HG03175 (cell line): Measurements from ENCODE around the gene RASA2.
"Not testable (repeated sequence)": the region's sequence is repeated elsewhere in the genome, so short reads cannot be mapped to it uniquely, and the experiment has no call there.

Experiments
- ATAC-seq: cut with Tn5 transposase; IDR thresholded peaks from one replicate; pipeline ENCODE4 v1.9.1; 2021; ENCODE audit warnings: mild to moderate bottlenecking, moderate library complexity; ENCODE audit not compliant: unreplicated experiment

RASA2 gene

GRCh38 chr3:141493184-141493583 lies 6.4 kb downstream of the RASA2 start:
- ATAC-seq: no peak

- not testable (repeated sequence) for ATAC-seq
Observed at GRCh38 chr3:141497589-141497988, 10.8 kb downstream of the RASA2 start.

GRCh38 chr3:141498598-141499223 lies 11.9 kb downstream of the RASA2 start:
- peak; percentile 98 for ATAC-seq

- peak; percentile 4 for ATAC-seq
Observed at GRCh38 chr3:141499284-141499683, 12.5 kb downstream of the RASA2 start.

GRCh38 chr3:141499965-141500364 lies 13.1 kb downstream of the RASA2 start:
- no peak for ATAC-seq

GRCh38 chr3:141500397-141500796 lies 13.6 kb downstream of the RASA2 start:
- ATAC-seq: no peak

GRCh38 chr3:141505166-141505565 lies 18.3 kb downstream of the RASA2 start:
- no peak for ATAC-seq

GRCh38 chr3:141506071-141506470 lies 19.2 kb downstream of the RASA2 start:
- no peak for ATAC-seq

- no peak for ATAC-seq
Observed at GRCh38 chr3:141507392-141508066, 20.7 kb downstream of the RASA2 start.

- no peak for ATAC-seq
Observed at GRCh38 chr3:141508067-141508436, 21.2 kb downstream of the RASA2 start.

GRCh38 chr3:141511361-141511760 lies 24.5 kb downstream of the RASA2 start:
- ATAC-seq: no peak

- ATAC-seq: no peak
Observed at GRCh38 chr3:141514382-141514781, 27.6 kb downstream of the RASA2 start.

GRCh38 chr3:141519587-141519986 lies 32.8 kb downstream of the RASA2 start:
- ATAC-seq: no peak

GRCh38 chr3:141521781-141522180 lies 35.0 kb downstream of the RASA2 start:
- ATAC-seq: no peak

- no peak for ATAC-seq
Observed at GRCh38 chr3:141523615-141524375, 37.0 kb downstream of the RASA2 start.

- no peak for ATAC-seq
Observed at GRCh38 chr3:141524988-141525387, 38.2 kb downstream of the RASA2 start.

GRCh38 chr3:141525814-141526213 lies 39.0 kb downstream of the RASA2 start:
- ATAC-seq: no peak

- no peak for ATAC-seq
Observed at GRCh38 chr3:141526709-141527108, 39.9 kb downstream of the RASA2 start.

- no peak for ATAC-seq
Observed at GRCh38 chr3:141528800-141529199, 42.0 kb downstream of the RASA2 start.

- no peak for ATAC-seq
Observed at GRCh38 chr3:141529256-141529655, 42.4 kb downstream of the RASA2 start.

GRCh38 chr3:141529717-141530414 lies 43.0 kb downstream of the RASA2 start:
- no peak for ATAC-seq

GRCh38 chr3:141530415-141530768 lies 43.6 kb downstream of the RASA2 start:
- ATAC-seq: no peak
